ENCODE measurements around the gene TCF7. TPM values are rescaled to one million over a fixed set of nuclear protein-coding genes. Genes with fewer than 3 reads are reported as not detected.

Gene TCF7
- total and polyA plus RNA-seq, 2 of the 13 experiments (the other 11 are each of a cell fraction or from before 2014, with no cell fraction given), result 6.3 to 6.8 TPM

GRCh38 chr5:134112726-134113362 lies 1.6 kb upstream of the TCF7 start (continued):
- TF ChIP-seq AKAP8 (CRISPR knock-in tag; IDR thresholded peaks at IDR 0.05) (no peak), KAT7 (CRISPR knock-in tag; IDR thresholded peaks at IDR 0.05; ENCODE audit: borderline replicate concordance) (no peak), TFE3 (CRISPR knock-in tag; IDR thresholded peaks at IDR 0.05) (no peak), PRDM10 (CRISPR knock-in tag; IDR thresholded peaks at IDR 0.05; ENCODE audit: low read depth) (no peak), CREB3 (CRISPR knock-in tag; IDR thresholded peaks at IDR 0.05) (no peak), SP5 (CRISPR knock-in tag; IDR thresholded peaks at IDR 0.05; ENCODE audit: borderline replicate concordance, low read depth) (no peak), BRD4 (CRISPR knock-in tag; IDR thresholded peaks at IDR 0.05) (no peak), ERF (CRISPR knock-in tag; IDR thresholded peaks at IDR 0.05) (no peak), MEF2D (CRISPR knock-in tag; IDR thresholded peaks at IDR 0.05) (no peak), CSRNP2 (CRISPR knock-in tag; conservative IDR thresholded peaks at IDR 0.05; ENCODE audit: low read depth) (no peak)

All from HepG2 (cell line).